MM.1S (cell line): ENCODE measurements around the gene PLEKHH1.

Source experiments
- DNase-seq: peaks from one replicate; pipeline ENCODE4 v3.0.0-alpha.2; 2015
- H2AFZ ChIP-seq: fragments of 300-600 bp; sonication (generic); 2 replicates; pipeline ENCODE4 v1.6.0; 2016; ENCODE audit warnings: antibody characterized with exemption, low read length
- H3F3A ChIP-seq: fragments of 300-600 bp; sonication (generic); 2 replicates; pipeline ENCODE4 v1.6.1; 2016; ENCODE audit warnings: mild to moderate bottlenecking, antibody characterized with exemption, low read length, moderate library complexity, mixed read lengths; ENCODE audit not compliant: insufficient read depth
- H3K27ac ChIP-seq: fragments of 300-600 bp; sonication (generic); 2 replicates; pipeline ENCODE4 v1.5.1; 2016; ENCODE audit warnings: mild to moderate bottlenecking, low read length
- H3K27me3 ChIP-seq: fragments of 300-600 bp; sonication (generic); replicated peaks from 2 replicates; pipeline ENCODE4 v1.6.0; 2016; ENCODE audit warnings: low read length; ENCODE audit not compliant: insufficient read depth
- H3K36me3 ChIP-seq: fragments of 300-600 bp; sonication (generic); replicated peaks from 2 replicates; pipeline ENCODE4 v1.6.1; 2016; ENCODE audit warnings: mild to moderate bottlenecking, low read length, mixed read lengths; ENCODE audit not compliant: insufficient read depth
- H3K4me1 ChIP-seq: fragments of 300-600 bp; sonication (generic); 2 replicates; pipeline ENCODE4 v1.6.1; 2016; ENCODE audit warnings: low read length, mixed read lengths
- H3K4me2 ChIP-seq: fragments of 300-600 bp; sonication (generic); 2 replicates; pipeline ENCODE4 v1.6.0; 2016; ENCODE audit warnings: low read depth, low read length
- H3K4me3 ChIP-seq: fragments of 300-600 bp; sonication (generic); 2 replicates; pipeline ENCODE4 v1.5.1; 2016; ENCODE audit warnings: low read length, mixed read lengths
- H3K79me2 ChIP-seq: fragments of 300-600 bp; sonication (generic); 2 replicates; pipeline ENCODE4 v1.6.1; 2016; ENCODE audit warnings: mixed run types, low read length, mixed read lengths
- H3K9ac ChIP-seq: fragments of 300-600 bp; sonication (generic); 2 replicates; pipeline ENCODE4 v1.6.1; 2016; ENCODE audit warnings: low read length, mixed read lengths
- H3K9me2 ChIP-seq: fragments of 300-600 bp; sonication (generic); replicated peaks from 2 replicates; pipeline ENCODE4 v1.6.1; 2016; ENCODE audit warnings: mild to moderate bottlenecking, low read length, mixed read lengths; ENCODE audit not compliant: insufficient read depth
- H3K9me3 ChIP-seq: fragments of 300-600 bp; sonication (generic); replicated peaks from 2 replicates; pipeline ENCODE4 v1.6.1; 2016; ENCODE audit warnings: mild to moderate bottlenecking, low read length, mixed read lengths; ENCODE audit not compliant: insufficient read depth
- H4K20me1 ChIP-seq: fragments of 300-600 bp; sonication (generic); 2 replicates; pipeline ENCODE4 v1.6.1; 2016; ENCODE audit warnings: mild to moderate bottlenecking, low read length, moderate library complexity, mixed read lengths; ENCODE audit not compliant: insufficient read depth
- EZH2 ChIP-seq: fragments of 300-600 bp; sonication (generic); optimal IDR thresholded peaks from 2 replicates; pipeline ENCODE3; 2017; ENCODE audit warnings: low read depth, mild to moderate bottlenecking, antibody characterized with exemption, low read length, mixed read lengths
- EZH2phosphoT487 ChIP-seq: fragments of 300-600 bp; sonication (generic); IDR thresholded peaks from 2 replicates; pipeline ENCODE4 v1.6.1; 2018; ENCODE audit warnings: antibody characterized with exemption, low read length
- TF ChIP-seq, protein P1 (sequence below): fragments of 300-600 bp; sonication (generic); IDR thresholded peaks from 2 replicates; pipeline ENCODE4 v1.5.1; 2016; ENCODE audit warnings: antibody characterized with exemption, low read length, mixed read lengths

PLEKHH1 gene

DNA sequence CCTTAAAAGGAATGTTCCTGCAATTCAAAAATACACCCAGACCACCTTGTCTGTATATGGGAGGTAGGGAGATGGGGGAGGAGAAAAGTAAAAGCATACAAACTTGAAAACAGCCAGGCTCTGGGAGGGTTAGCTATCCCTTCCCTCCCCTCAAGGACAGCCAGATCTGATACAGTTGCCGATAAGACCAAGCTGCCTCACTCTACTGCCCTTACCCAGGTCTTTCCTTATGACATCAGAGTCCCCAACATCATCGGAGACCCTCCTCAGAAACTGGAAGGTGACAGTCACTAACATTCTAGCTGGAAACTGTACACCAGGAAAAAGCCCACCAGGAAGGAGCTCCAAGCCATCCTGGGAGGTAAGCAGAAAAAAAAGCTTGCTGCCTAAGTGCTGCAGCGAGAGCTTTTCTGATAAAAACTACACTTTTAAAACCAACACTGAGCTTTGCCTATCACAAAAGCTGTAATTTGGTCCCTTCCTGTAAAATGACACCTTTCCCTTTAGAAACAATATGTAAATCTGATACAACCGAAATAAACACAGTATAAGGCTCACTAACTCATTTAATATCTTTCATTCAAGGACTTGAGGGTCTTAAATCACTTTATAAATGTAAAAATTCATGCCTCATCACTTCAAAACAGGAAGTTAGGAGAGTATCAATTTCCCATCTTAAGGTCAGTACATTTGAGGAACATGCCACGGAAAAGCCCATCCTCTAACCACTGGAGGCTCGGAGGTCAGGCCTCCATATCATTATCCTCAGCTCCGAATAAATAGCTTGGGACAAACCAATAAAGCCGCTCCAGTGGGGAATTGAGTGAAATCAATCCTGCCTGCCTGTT, 20.4 kb upstream of the PLEKHH1 start:
- no peak overlapping the region for H3K4me3 ChIP-seq
- no peaks in the 10 kb centered on the region for H3K9me2 ChIP-seq
- no peaks in the 10 kb centered on the region for H3K36me3 ChIP-seq
- TF ChIP-seq, protein P1, sequence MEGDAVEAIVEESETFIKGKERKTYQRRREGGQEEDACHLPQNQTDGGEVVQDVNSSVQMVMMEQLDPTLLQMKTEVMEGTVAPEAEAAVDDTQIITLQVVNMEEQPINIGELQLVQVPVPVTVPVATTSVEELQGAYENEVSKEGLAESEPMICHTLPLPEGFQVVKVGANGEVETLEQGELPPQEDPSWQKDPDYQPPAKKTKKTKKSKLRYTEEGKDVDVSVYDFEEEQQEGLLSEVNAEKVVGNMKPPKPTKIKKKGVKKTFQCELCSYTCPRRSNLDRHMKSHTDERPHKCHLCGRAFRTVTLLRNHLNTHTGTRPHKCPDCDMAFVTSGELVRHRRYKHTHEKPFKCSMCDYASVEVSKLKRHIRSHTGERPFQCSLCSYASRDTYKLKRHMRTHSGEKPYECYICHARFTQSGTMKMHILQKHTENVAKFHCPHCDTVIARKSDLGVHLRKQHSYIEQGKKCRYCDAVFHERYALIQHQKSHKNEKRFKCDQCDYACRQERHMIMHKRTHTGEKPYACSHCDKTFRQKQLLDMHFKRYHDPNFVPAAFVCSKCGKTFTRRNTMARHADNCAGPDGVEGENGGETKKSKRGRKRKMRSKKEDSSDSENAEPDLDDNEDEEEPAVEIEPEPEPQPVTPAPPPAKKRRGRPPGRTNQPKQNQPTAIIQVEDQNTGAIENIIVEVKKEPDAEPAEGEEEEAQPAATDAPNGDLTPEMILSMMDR, result no peak
- TF ChIP-seq EZH2 (no peak), EZH2phosphoT487 (no peak)
- H3K9me3 ChIP-seq, result no peaks in the 10 kb centered on the region
- no peaks in the 10 kb centered on the region for H4K20me1 ChIP-seq
- H3K27me3 ChIP-seq, result no peaks in the 10 kb centered on the region
- 0 out of 2 replicates have a peak, but pooled peaks cover 3% of the 10 kb centered on the region for H3K4me1 ChIP-seq
- no peak overlapping the region for H3K9ac ChIP-seq
- no peak overlapping the region for H2AFZ ChIP-seq
- DNase-seq, result no peak
- H3K4me2 ChIP-seq, result no peak overlapping the region
- H3K27ac ChIP-seq, result no peak overlapping the region
- no peaks in the 10 kb centered on the region for H3K79me2 ChIP-seq
- 0 out of 2 replicates have a peak, but pooled peaks cover 3% of the 10 kb centered on the region for H3F3A ChIP-seq

DNA sequence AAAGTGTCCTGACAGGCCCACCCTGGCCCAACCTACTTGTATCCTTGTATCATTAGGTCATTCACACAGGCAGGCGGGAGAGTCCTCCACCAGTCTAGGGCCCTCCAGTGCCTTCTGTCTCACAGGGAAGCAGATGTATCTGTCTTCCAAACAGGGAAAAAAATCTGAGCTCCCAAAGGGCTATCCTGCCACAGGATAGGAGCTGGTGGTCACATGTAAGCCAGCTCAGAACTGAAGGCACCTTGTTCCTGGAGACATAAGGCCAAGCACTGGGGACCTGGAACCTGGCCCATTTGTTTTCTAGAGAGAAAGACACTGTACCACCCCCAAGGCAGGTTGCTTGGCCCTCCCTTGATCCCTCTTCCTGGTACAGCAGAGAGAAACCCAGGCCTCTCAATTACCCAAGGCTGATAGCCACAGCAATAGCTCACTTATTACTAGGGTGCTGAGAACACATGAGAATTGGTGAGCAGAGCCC, 19.4 kb upstream of the PLEKHH1 start:
- no peaks in the 10 kb centered on the region for H4K20me1 ChIP-seq

DNA sequence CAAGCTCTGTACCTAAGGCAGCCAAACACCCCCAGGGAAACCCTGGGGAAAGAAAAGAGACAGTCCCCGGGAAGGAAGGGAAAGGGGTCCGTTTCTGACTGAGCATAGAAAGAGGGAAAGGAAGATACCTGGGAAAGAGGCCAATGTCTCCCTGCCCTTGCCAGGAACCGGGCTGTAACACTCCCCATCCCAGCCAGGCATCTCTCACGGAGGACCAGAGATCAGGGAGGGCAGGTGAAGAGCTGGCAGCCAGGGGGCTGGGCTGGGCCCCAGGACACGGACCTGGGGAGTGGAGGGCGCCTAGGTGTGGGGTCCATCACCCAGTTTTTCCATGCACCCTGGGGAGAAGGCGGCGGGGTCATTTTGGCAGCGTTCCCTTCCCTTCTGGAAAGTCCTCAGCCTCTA, 18.9 kb upstream of the PLEKHH1 start:
- DNase-seq, result no peak
- Histone ChIP-seq H3K79me2 (no peaks in the 10 kb centered on the region), H3F3A (0 out of 2 replicates have a peak, but pooled peaks cover 3% of the 10 kb centered on the region), H3K27ac (no peak overlapping the region), H4K20me1 (no peaks in the 10 kb centered on the region), H3K4me2 (no peak overlapping the region), H3K36me3 (no peaks in the 10 kb centered on the region), H3K9ac (no peak overlapping the region), H2AFZ (no peak overlapping the region), H3K27me3 (no peaks in the 10 kb centered on the region), H3K4me1 (0 out of 2 replicates have a peak, but pooled peaks cover 3% of the 10 kb centered on the region), H3K9me2 (no peaks in the 10 kb centered on the region), H3K9me3 (no peaks in the 10 kb centered on the region), H3K4me3 (no peak overlapping the region; the same call in 1 of the 2 replicates)
- TF ChIP-seq EZH2phosphoT487 (no peak), EZH2 (no peak)
- TF ChIP-seq, protein P1, result no peak

More for the DNA sequence above, 19.4 kb upstream of the PLEKHH1 start:
- 0 out of 2 replicates have a peak, but pooled peaks cover 3% of the 10 kb centered on the region for H3K4me1 ChIP-seq
- no peak for TF ChIP-seq EZH2phosphoT487
- TF ChIP-seq EZH2, result no peak
- TF ChIP-seq, protein P1, result no peak
- no peaks in the 10 kb centered on the region for H3K36me3 ChIP-seq
- H3K27me3 ChIP-seq, result no peaks in the 10 kb centered on the region
- no peak overlapping the region for H3K4me2 ChIP-seq
- no peak for DNase-seq
- no peaks in the 10 kb centered on the region for H3K79me2 ChIP-seq
- H3K9ac ChIP-seq, result no peak overlapping the region
- H3F3A ChIP-seq, result 0 out of 2 replicates have a peak, but pooled peaks cover 3% of the 10 kb centered on the region
- no peaks in the 10 kb centered on the region for H3K9me3 ChIP-seq
- no peaks in the 10 kb centered on the region for H3K9me2 ChIP-seq
- no peak overlapping the region for H3K4me3 ChIP-seq
- H2AFZ ChIP-seq, result no peak overlapping the region
- no peak overlapping the region for H3K27ac ChIP-seq
